Cardiac fibroblast (primary cell): ENCODE measurements around the gene ATG2A.

Experiments
- DNase-seq, 2 donors: peaks; one replicate each; pipeline versions ENCODE4 v3.0.0 to v3.0.0-alpha.2; 2010; ENCODE audit warnings: low read depth in 2 of 2
- H3K4me3 ChIP-seq, 2 donors: replicated peaks in 1 of 2; 1 replicate in 1 of 2; 2 replicates in 1 of 2; pipeline ENCODE4 v1.5.1; 2011; ENCODE audit warnings: low read depth in 2 of 2, low read length in 2 of 2, mild to moderate bottlenecking in 2 of 2, moderate library complexity in 1 of 2
- CTCF ChIP-seq: IDR thresholded peaks from one replicate; pipeline ENCODE4 v1.5.1; 2011; ENCODE audit warnings: low read depth, mild to moderate bottlenecking, low read length, inconsistent platforms

Gene ATG2A

GRCh38 chr11:64877390-64878222 is 39.4 kb downstream of the ATG2A start:
- peak in 1 of 2 donors; percentile 33 for DNase-seq
- no peak for TF ChIP-seq CTCF

GRCh38 chr11:64876835-64877341 is 40.1 kb downstream of the ATG2A start:
- H3K4me3 ChIP-seq, result peak overlapping the region; percentile 98 to 99
- DNase-seq, result peak; percentile 40 to 51
- no peak for TF ChIP-seq CTCF

More at GRCh38 chr11:64877390-64878222, 39.4 kb downstream of the ATG2A start:
- peak overlapping the region; percentile 98 to 99 for H3K4me3 ChIP-seq

GRCh38 chr11:64876229-64876750 is 40.7 kb downstream of the ATG2A start:
- TF ChIP-seq CTCF, result no peak
- DNase-seq, result no peak
- peak overlapping the region; percentile 98 to 99 for H3K4me3 ChIP-seq

DNA sequence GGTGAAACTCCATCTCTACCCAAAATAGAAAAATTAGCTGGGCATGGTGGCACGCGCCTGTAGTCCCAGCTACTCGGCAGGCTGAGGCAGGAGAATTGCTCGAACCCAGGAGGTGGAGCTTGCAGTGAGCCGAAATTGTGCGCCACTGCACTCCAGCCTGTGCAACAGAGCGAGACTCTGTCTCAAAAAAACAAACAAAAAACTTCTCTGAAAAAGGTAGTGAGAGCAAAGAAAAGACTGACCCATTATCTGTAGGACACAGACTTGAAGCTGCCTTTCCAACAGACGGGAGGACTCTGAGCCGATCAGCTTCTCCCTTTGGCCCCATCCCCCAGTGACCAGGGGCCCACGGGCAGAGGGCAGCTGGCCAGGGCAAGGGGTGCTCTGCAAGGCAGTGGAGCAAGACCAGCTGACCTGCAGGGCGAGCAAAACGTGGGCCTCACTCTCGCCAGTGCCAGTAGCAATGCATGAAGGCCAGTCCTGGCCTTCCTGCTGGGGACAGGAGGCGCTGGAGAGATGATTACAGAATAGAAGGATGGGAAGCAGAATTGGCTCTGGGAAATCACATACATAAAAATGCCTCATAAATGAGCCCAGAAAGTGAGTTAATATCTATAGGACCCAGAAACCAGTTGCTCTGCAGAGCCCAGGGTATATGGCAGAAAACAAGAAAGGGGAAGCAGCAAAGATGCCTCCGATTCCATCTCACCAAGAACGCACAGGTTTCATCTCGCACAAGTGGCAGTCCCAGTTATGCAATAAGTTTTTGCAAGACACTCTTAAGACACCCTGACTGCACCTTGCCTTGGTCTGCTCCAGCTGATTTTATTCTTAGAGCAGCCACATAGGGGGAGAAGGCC is 41.4 kb downstream of the ATG2A start:
- no peak for DNase-seq
- TF ChIP-seq CTCF, result no peak
- peak overlapping the region in 1 of 2 donors; percentile 99 for H3K4me3 ChIP-seq

- no peak for DNase-seq
- H3K4me3 ChIP-seq, result no peak overlapping the region
Measured at GRCh38 chr11:64874308-64875240, 42.4 kb downstream of the ATG2A start.

More at GRCh38 chr11:64874308-64875240, 42.4 kb downstream of the ATG2A start:
- TF ChIP-seq CTCF, result no peak
